Measurements from ENCODE around the gene SCOC. TPM values are rescaled to one million over a fixed set of nuclear protein-coding genes. Genes with fewer than 3 reads are reported as not detected.

The SCOC gene
- total RNA-seq, 1 experiment from 2014 or later, result 44.2 TPM

- ChIA-PET POLR2A (ENCODE audit: low non-redundant PET) (no interaction called here), CTCF (no interaction called here)
- peaks cover 18% of the 10 kb centered on the region for H3K27me3 ChIP-seq (replicated peaks; ENCODE audit: insufficient read depth, low read depth, low read length, poor library complexity)
- H3K27ac ChIP-seq (ENCODE audit: low read depth, low read length, poor library complexity, severe bottlenecking), result no peak overlapping the region
- TF ChIP-seq EZH2 (IDR thresholded peaks at IDR 0.05; ENCODE audit: borderline replicate concordance, low read depth, low read length, poor library complexity, severe bottlenecking), result no peak
- TF ChIP-seq, protein P1, sequence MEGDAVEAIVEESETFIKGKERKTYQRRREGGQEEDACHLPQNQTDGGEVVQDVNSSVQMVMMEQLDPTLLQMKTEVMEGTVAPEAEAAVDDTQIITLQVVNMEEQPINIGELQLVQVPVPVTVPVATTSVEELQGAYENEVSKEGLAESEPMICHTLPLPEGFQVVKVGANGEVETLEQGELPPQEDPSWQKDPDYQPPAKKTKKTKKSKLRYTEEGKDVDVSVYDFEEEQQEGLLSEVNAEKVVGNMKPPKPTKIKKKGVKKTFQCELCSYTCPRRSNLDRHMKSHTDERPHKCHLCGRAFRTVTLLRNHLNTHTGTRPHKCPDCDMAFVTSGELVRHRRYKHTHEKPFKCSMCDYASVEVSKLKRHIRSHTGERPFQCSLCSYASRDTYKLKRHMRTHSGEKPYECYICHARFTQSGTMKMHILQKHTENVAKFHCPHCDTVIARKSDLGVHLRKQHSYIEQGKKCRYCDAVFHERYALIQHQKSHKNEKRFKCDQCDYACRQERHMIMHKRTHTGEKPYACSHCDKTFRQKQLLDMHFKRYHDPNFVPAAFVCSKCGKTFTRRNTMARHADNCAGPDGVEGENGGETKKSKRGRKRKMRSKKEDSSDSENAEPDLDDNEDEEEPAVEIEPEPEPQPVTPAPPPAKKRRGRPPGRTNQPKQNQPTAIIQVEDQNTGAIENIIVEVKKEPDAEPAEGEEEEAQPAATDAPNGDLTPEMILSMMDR (conservative IDR thresholded peaks at IDR 0.05; ENCODE audit: low read depth, low read length), result no peak
- H3K36me3 ChIP-seq (ENCODE audit: insufficient read depth, low read length, poor library complexity, severe bottlenecking), result no peaks in the 10 kb centered on the region
- H3K9me3 ChIP-seq (ENCODE audit: low read depth, low read length, poor library complexity, severe bottlenecking), result no peaks in the 10 kb centered on the region
- intact Hi-C loops (cut with micrococcal nuclease; ENCODE audit: unreplicated experiment), result loop anchor here (2.0 to 10.0 kb wide), 2 partner anchors 345 to 623 kb away; no protein-coding TSS in a partner anchor
- no peaks in the 10 kb centered on the region for H3K4me1 ChIP-seq (ENCODE audit: insufficient read depth, low read length, poor library complexity, severe bottlenecking)
- no TSS peak for BruUV-seq (replicated peaks)
- no peak for DNase-seq (ENCODE audit: low spot score)
- H3K4me3 ChIP-seq (ENCODE audit: low read depth, low read length, poor library complexity, severe bottlenecking), result no peak overlapping the region
These were observed 15.6 kb upstream of the SCOC start for GRCh38 chr4:140357868-140358267.

GRCh38 chr4:140358281-140358680, 15.2 kb upstream of the SCOC start:
- DNase-seq (ENCODE audit: low spot score), result no peak
- Histone ChIP-seq H3K27ac (ENCODE audit: low read depth, low read length, poor library complexity, severe bottlenecking) (no peak overlapping the region), H3K36me3 (ENCODE audit: insufficient read depth, low read length, poor library complexity, severe bottlenecking) (no peaks in the 10 kb centered on the region), H3K9me3 (ENCODE audit: low read depth, low read length, poor library complexity, severe bottlenecking) (no peaks in the 10 kb centered on the region), H3K27me3 (replicated peaks; ENCODE audit: insufficient read depth, low read depth, low read length, poor library complexity) (peaks cover 18% of the 10 kb centered on the region), H3K4me3 (ENCODE audit: low read depth, low read length, poor library complexity, severe bottlenecking) (no peak overlapping the region), H3K4me1 (ENCODE audit: insufficient read depth, low read length, poor library complexity, severe bottlenecking) (no peaks in the 10 kb centered on the region)
- CTCF ChIA-PET, result no interaction called here
- intact Hi-C loops (cut with micrococcal nuclease; ENCODE audit: unreplicated experiment), result loop anchor here (2.0 to 10.0 kb wide), 2 partner anchors 345 to 623 kb away; no protein-coding TSS in a partner anchor
- BruUV-seq (replicated peaks), result no TSS peak
- POLR2A ChIA-PET (ENCODE audit: low non-redundant PET), result no interaction called here
- TF ChIP-seq, protein P1 (conservative IDR thresholded peaks at IDR 0.05; ENCODE audit: low read depth, low read length), result no peak
- no peak for TF ChIP-seq EZH2 (IDR thresholded peaks at IDR 0.05; ENCODE audit: borderline replicate concordance, low read depth, low read length, poor library complexity, severe bottlenecking)

GRCh38 chr4:140359562-140360427, 13.7 kb upstream of the SCOC start:
- CTCF ChIA-PET, result interaction anchor here (0.5 to 2.6 kb wide), 15 partner anchors 10 to 753 kb away, joined by 3 to 14 read pairs (median 5); partner anchors contain the start of gene SCOC
- intact Hi-C loops (cut with micrococcal nuclease; ENCODE audit: unreplicated experiment), result loop anchor here (1.0 to 10.0 kb wide), 7 partner anchors 165 to 774 kb away; partner anchors contain the start of genes ELMOD2 and RNF150
- BruUV-seq (replicated peaks), result no TSS peak

More at GRCh38 chr4:140359562-140360427, 13.7 kb upstream of the SCOC start:
- Histone ChIP-seq H3K9me3 (ENCODE audit: low read depth, low read length, poor library complexity, severe bottlenecking) (no peaks in the 10 kb centered on the region), H3K36me3 (ENCODE audit: insufficient read depth, low read length, poor library complexity, severe bottlenecking) (no peaks in the 10 kb centered on the region), H3K4me3 (ENCODE audit: low read depth, low read length, poor library complexity, severe bottlenecking) (no peak overlapping the region), H3K27me3 (replicated peaks; ENCODE audit: insufficient read depth, low read depth, low read length, poor library complexity) (peaks cover 20% of the 10 kb centered on the region), H3K27ac (ENCODE audit: low read depth, low read length, poor library complexity, severe bottlenecking) (no peak overlapping the region), H3K4me1 (ENCODE audit: insufficient read depth, low read length, poor library complexity, severe bottlenecking) (peaks cover 12% of the 10 kb centered on the region)
- no peak for TF ChIP-seq EZH2 (IDR thresholded peaks at IDR 0.05; ENCODE audit: borderline replicate concordance, low read depth, low read length, poor library complexity, severe bottlenecking)
- TF ChIP-seq, protein P1 (conservative IDR thresholded peaks at IDR 0.05; ENCODE audit: low read depth, low read length), result peak; percentile 92
- peak; percentile 92 for DNase-seq (ENCODE audit: low spot score)
- POLR2A ChIA-PET (ENCODE audit: low non-redundant PET), result no interaction called here
